Adrenal gland (tissue), 12 donors: ENCODE measurements around the gene DHX57. TPM values are rescaled to one million over a fixed set of nuclear protein-coding genes. Genes with fewer than 3 reads are reported as not detected.

ENCODE experiments used
- DNase-seq, 7 donors: peaks; one replicate each; pipeline ENCODE4 v3.0.0-alpha.2; 2019 to 2020
- H3K27ac ChIP-seq, 5 donors: fragments of 200-600 bp; sonication (generic) in 4 of 5; 1 replicate in 3 of 5; 2 replicates in 2 of 5; pipeline versions ENCODE4 v1.5.1 to v1.8.0; 2016 to 2020; ENCODE audit warnings: mild to moderate bottlenecking in 1 of 5
- H3K27me3 ChIP-seq: fragments of 200-600 bp; 2 replicates; pipeline ENCODE4 v1.8.0; 2021
- H3K36me3 ChIP-seq, 2 donors: fragments of 200-600 bp; replicated peaks in 1 of 2; 1 replicate in 1 of 2; 2 replicates in 1 of 2; pipeline versions ENCODE4 v1.5.1 to v1.8.0; 2018 to 2022
- H3K4me1 ChIP-seq, 2 donors: fragments of 200-600 bp; replicated peaks in 1 of 2; 1 replicate in 1 of 2; 2 replicates in 1 of 2; pipeline versions ENCODE4 v1.5.1 to v1.8.0; 2018 to 2021
- H3K4me3 ChIP-seq, 4 donors: fragments of 200-600 bp; sonication (generic) in 3 of 4; one replicate each; pipeline ENCODE4 v1.5.1; 2016 to 2018
- H3K9me3 ChIP-seq, 3 donors: fragments of 200-600 bp; sonication (generic) in 1 of 3; replicated peaks in 1 of 3; 1 replicate in 2 of 3; 2 replicates in 1 of 3; pipeline versions ENCODE4 v1.5.1 to v1.8.0; 2016 to 2021
- CTCF ChIP-seq, 6 experiments: fragments of 450-650 bp in 4 of 6; fragments of 200-600 bp in 2 of 6; sonication (generic) in 1 of 6; IDR thresholded peaks; 1 replicate in 5 of 6; 2 replicates in 1 of 6; pipeline versions ENCODE4 v1.5.1 to v1.8.0; 2016 to 2021; ENCODE audit warnings: antibody characterized with exemption in 6 of 6, mild to moderate bottlenecking in 2 of 6, moderate library complexity in 1 of 6
- POLR2A ChIP-seq, 2 donors: fragments of 450-650 bp; IDR thresholded peaks; one replicate each; pipeline ENCODE4 v1.6.1; 2017; ENCODE audit warnings: antibody characterized with exemption in 2 of 2, mild to moderate bottlenecking in 2 of 2, moderate library complexity in 1 of 2
- WGBS, 4 donors: extraction: QIAGEN DNeasy Blood & Tissue Kit in 2 of 4; methylation state at CpG; one replicate each; pipeline versions ENCODE4 v1.1.5 to v1.1.7; 2013 to 2017; 5-methylcytosine and 5-hydroxymethylcytosine counted together
- intact Hi-C, 2 donors: fragments of 100-400 bp; cut with DNase I; formaldehyde crosslinking; loops; one replicate each; pipeline versions ENCODE4 v1.14.1 to v1.15.0; 2022 to 2023
- polyA plus RNA-seq, 3 donors: library from polyadenylated mRNA; stranded (reverse); fragments of 200-250 nt in 2 of 3; fragments of 350-450 nt in 1 of 3; fragmentation: Illumina TruSeq in 1 of 3; extraction: RNeasy Lipid Tissue Mini Kit (QIAGEN cat#74804) in 1 of 3; gene quantifications; one replicate each; pipeline ENCODE4 v1.2.3, GENCODE V29; 2013 to 2014
- total RNA-seq, 9 donors: library from RNA; depleted of rRNA in 4 of 9; stranded (reverse); fragments of >200 nt in 4 of 9; fragments of 120-200 nt in 1 of 9; fragmentation: NEBNext Ultra II Directional in 1 of 9; extraction: Animal tissue kit (Norgen Biotek cat#: 25700) in 1 of 9; gene quantifications; one replicate each; pipeline versions ENCODE4 v1.1.0 to v1.2.4, GENCODE V29; 2013 to 2023
- donor health status: healthy with polysubstance abuse.
- donor health status: Bipolar disorder and iron deficiency.
- donor health status: DM: yes; HTN: yes; CAD: no.
- donor health status: DM: no; HTN: no; CAD: no.
- donor health status: DM: no; HTN: no; CAD: no.
- donor health status: DM: yes; HTN: yes; CAD: no.

Gene DHX57
- total and polyA plus RNA-seq, 12 donors = 9.4 to 30.5 (median 18.1) TPM

DNA sequence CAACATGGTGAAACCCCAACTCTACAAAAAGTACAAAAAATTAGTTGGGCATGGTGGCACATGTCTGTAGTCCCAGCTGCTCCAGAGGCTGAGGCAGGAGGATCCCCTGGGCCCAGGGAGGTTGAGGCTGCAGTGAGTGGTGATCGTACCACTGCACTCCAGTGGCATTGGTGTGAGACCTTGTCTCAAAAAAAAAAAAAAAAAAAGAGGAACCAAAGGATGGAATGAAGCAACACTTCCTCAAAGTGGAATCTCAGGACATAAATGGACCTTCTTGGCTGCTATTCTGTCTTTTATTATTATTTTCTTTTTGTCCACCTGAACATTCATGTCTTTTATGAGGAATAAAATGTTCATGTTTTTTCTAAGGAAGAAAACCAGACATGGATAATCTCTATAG lies 84.0 kb downstream of the DHX57 start:
- WGBS, 4 donors = 72 to 86% (median 79%) methylated on average over 1 of the region's 1 CpG
- intact Hi-C loops = no loop called here
- no peaks in the 10 kb centered on the region for H3K36me3 ChIP-seq

GRCh38 chr2:38789691-38790090 lies 86.0 kb downstream of the DHX57 start:
- WGBS, 4 donors = 87 to 94% (median 92%) methylated on average over 14 of the region's 14 CpGs

More for the DNA sequence above, 84.0 kb downstream of the DHX57 start:
- no peak overlapping the region for H3K27ac ChIP-seq
- no peaks in the 10 kb centered on the region for H3K9me3 ChIP-seq
- DNase-seq = no peak
- no peaks in the 10 kb centered on the region for H3K27me3 ChIP-seq
- no peak overlapping the region for H3K4me3 ChIP-seq
- no peaks in the 10 kb centered on the region for H3K4me1 ChIP-seq
- TF ChIP-seq POLR2A (IDR thresholded peaks at IDR 0.05) (no peak), CTCF (IDR thresholded peaks at IDR 0.05) (no peak)

DNA sequence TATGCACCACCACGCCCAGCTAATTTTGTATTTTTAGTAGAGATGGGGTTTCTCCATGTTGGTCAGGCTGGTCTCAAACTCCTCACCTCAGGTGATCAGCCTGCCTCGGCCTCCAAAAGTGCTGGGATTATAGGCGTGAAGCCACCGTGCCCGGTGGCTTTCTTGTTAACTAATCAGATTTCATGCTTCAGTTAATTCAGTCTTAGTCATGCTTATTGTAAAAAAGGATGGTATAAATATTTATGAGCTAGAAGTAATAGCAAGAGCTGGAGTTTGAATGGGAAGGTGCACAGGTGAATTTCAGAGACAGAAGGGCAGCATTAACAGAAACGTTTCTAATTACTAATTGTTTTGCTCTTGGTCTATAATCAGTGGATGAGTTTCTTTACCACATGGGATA lies 87.4 kb downstream of the DHX57 start:
- intact Hi-C loops = no loop called here
- H3K9me3 ChIP-seq = no peaks in the 10 kb centered on the region

More at GRCh38 chr2:38789691-38790090, 86.0 kb downstream of the DHX57 start:
- Histone ChIP-seq H3K4me1 (peaks cover 0 to 6% of the 10 kb centered on the region in 2 donors), H3K9me3 (no peaks in the 10 kb centered on the region), H3K27ac (no peak overlapping the region), H3K4me3 (no peak overlapping the region), H3K36me3 (no peaks in the 10 kb centered on the region), H3K27me3 (no peaks in the 10 kb centered on the region)
- no peak for TF ChIP-seq POLR2A (IDR thresholded peaks at IDR 0.05)
- no peak for TF ChIP-seq CTCF (IDR thresholded peaks at IDR 0.05)
- intact Hi-C loops = no loop called here
- DNase-seq = no peak

GRCh38 chr2:38783586-38783985 lies 92.1 kb downstream of the DHX57 start:
- peaks cover 0 to 14% of the 10 kb centered on the region in 2 donors for H3K4me1 ChIP-seq
- intact Hi-C loops = no loop called here
- H3K9me3 ChIP-seq = no peaks in the 10 kb centered on the region
- peaks cover 0 to 14% of the 10 kb centered on the region in 2 donors for H3K36me3 ChIP-seq
- no peak overlapping the region for H3K27ac ChIP-seq
- no peak for DNase-seq
- no peaks in the 10 kb centered on the region for H3K27me3 ChIP-seq
- TF ChIP-seq POLR2A (IDR thresholded peaks at IDR 0.05) (no peak), CTCF (IDR thresholded peaks at IDR 0.05) (no peak)
- H3K4me3 ChIP-seq = no peak overlapping the region

More for the DNA sequence above, 87.4 kb downstream of the DHX57 start:
- Histone ChIP-seq H3K27me3 (no peaks in the 10 kb centered on the region), H3K4me3 (no peak overlapping the region), H3K36me3 (no peaks in the 10 kb centered on the region), H3K4me1 (peaks cover 0 to 10% of the 10 kb centered on the region in 2 donors), H3K27ac (no peak overlapping the region)
- no peak for TF ChIP-seq CTCF (IDR thresholded peaks at IDR 0.05)
- no peak for TF ChIP-seq POLR2A (IDR thresholded peaks at IDR 0.05)
- DNase-seq = no peak
- WGBS, 4 donors = 83 to 91% (median 86%) methylated on average over 6 of the region's 6 CpGs
